H1 (cell line): ENCODE data around the gene BCL3. TPM values are rescaled to one million over a fixed set of nuclear protein-coding genes. Genes with fewer than 3 reads are reported as not detected.

ENCODE experiments used
- CTCF ChIA-PET: fragments of 300-600 bp; sonication (Branson Sonifier 250); formaldehyde crosslinking; loops from one replicate; lab custom pipeline; 2021; ENCODE audit not compliant: partially characterized antibody; lab: Charles Lee
- POLR2A ChIA-PET: fragments of 300-600 bp; sonication (Branson Sonifier 250); formaldehyde crosslinking; loops from one replicate; lab custom pipeline; 2021; ENCODE audit warnings: inconsistent platforms; ENCODE audit not compliant: partially characterized antibody; lab: Charles Lee
- DNase-seq, 2 experiments: peaks; one replicate each; pipeline versions ENCODE4 v3.0.0 to v3.0.0-alpha.2; 2010 to 2022; ENCODE audit warnings: low spot score in 2 of 2, low read depth in 1 of 2, mixed read lengths in 1 of 2
- FAIRE-seq: peaks from 2 replicates; lab custom pipeline; 2011; peaks lifted over from hg19 to GRCh38; lab: Jason Lieb, UNC
- H2AFZ ChIP-seq: 2 replicates; pipeline ENCODE4 v1.8.1; 2012; ENCODE audit warnings: low read length, inconsistent platforms
- H2AK5ac ChIP-seq: 2 replicates; pipeline ENCODE4 v1.6.1; 2013; ENCODE audit warnings: low read depth, low read length
- H2BK120ac ChIP-seq: replicated peaks from 2 replicates; pipeline ENCODE3; 2013; ENCODE audit warnings: low read depth, low read length, inconsistent platforms
- H2BK12ac ChIP-seq: 2 replicates; pipeline ENCODE4 v1.6.1; 2013; ENCODE audit warnings: low read depth, low read length
- H2BK15ac ChIP-seq: 2 replicates; pipeline ENCODE4 v1.6.1; 2013; ENCODE audit warnings: low read length
- H2BK20ac ChIP-seq: 2 replicates; pipeline ENCODE4 v1.6.1; 2013; ENCODE audit warnings: low read length
- H2BK5ac ChIP-seq: 2 replicates; pipeline ENCODE4 v1.6.1; 2013; ENCODE audit warnings: low read depth, low read length
- H3K14ac ChIP-seq: 2 replicates; pipeline ENCODE4 v1.6.1; 2013; ENCODE audit warnings: inconsistent platforms; ENCODE audit not compliant: insufficient read length
- H3K18ac ChIP-seq: 2 replicates; pipeline ENCODE4 v1.6.1; 2013; ENCODE audit warnings: low read length; ENCODE audit errors: extremely low read depth
- H3K23ac ChIP-seq: 2 replicates; pipeline ENCODE4 v1.6.1; 2013; ENCODE audit warnings: inconsistent platforms; ENCODE audit not compliant: insufficient read length
- H3K23me2 ChIP-seq: 2 replicates; pipeline ENCODE4 v1.6.1; 2013; ENCODE audit warnings: low read depth, low read length
- H3K27ac ChIP-seq: 2 replicates; pipeline ENCODE4 v1.6.1; 2011; ENCODE audit warnings: low read depth, low read length, inconsistent platforms
- H3K27me3 ChIP-seq, 4 experiments: replicated peaks in 1 of 4; 1 replicate in 1 of 4; 2 replicates in 3 of 4; pipeline versions ENCODE4 v1.6.1 to v1.8.1; 2011 to 2013; ENCODE audit warnings: low read length in 3 of 4, mild to moderate bottlenecking in 3 of 4, inconsistent platforms in 2 of 4, mixed read lengths in 2 of 4, moderate library complexity in 1 of 4; ENCODE audit not compliant: control insufficient read depth in 3 of 4, insufficient read depth in 3 of 4; ENCODE audit errors: extremely low read depth in 1 of 4
- H3K36me3 ChIP-seq, 4 experiments: 2 replicates each; pipeline versions ENCODE4 v1.6.1 to v1.8.1; 2011 to 2013; ENCODE audit warnings: mild to moderate bottlenecking in 4 of 4, low read length in 3 of 4, moderate library complexity in 2 of 4, control low read depth in 1 of 4, inconsistent platforms in 1 of 4; ENCODE audit not compliant: insufficient read depth in 4 of 4, control insufficient read depth in 2 of 4
- H3K4ac ChIP-seq: replicated peaks from 2 replicates; pipeline ENCODE3; 2013; ENCODE audit warnings: low read length, low read depth, mixed read lengths, inconsistent platforms; ENCODE audit not compliant: insufficient read length
- H3K4me1 ChIP-seq, 4 experiments: replicated peaks in 1 of 4; 1 replicate in 1 of 4; 2 replicates in 3 of 4; pipeline versions ENCODE4 v1.6.1 to v1.8.1; 2011 to 2013; ENCODE audit warnings: low read length in 3 of 4, inconsistent platforms in 2 of 4, mixed read lengths in 1 of 4; ENCODE audit not compliant: insufficient read depth in 4 of 4, control insufficient read depth in 3 of 4
- H3K4me2 ChIP-seq, 2 experiments: 2 replicates each; pipeline versions ENCODE4 v1.6.1 to v1.8.1; 2011 to 2013; ENCODE audit warnings: low read depth in 2 of 2, low read length in 2 of 2, control low read depth in 1 of 2, inconsistent platforms in 1 of 2, mild to moderate bottlenecking in 1 of 2; ENCODE audit not compliant: insufficient read depth in 1 of 2
- H3K4me3 ChIP-seq, 4 experiments: fragments of 200-600, 300-600 bp in 1 of 4; sonication (generic), shearing (Covaris generic), sonication (Bioruptor Twin) in 1 of 4; 2 replicates each; pipeline versions ENCODE4 v1.5.1 to v1.8.1; 2011 to 2016; ENCODE audit warnings: low read length in 4 of 4, low read depth in 3 of 4, control low read depth in 2 of 4, inconsistent platforms in 2 of 4, mild to moderate bottlenecking in 2 of 4, mixed read lengths in 1 of 4, moderate library complexity in 1 of 4; ENCODE audit not compliant: insufficient read depth in 2 of 4; ENCODE audit errors: extremely low read depth in 1 of 4
- H3K56ac ChIP-seq: replicated peaks from 2 replicates; pipeline ENCODE3; 2013; ENCODE audit warnings: low read depth, mild to moderate bottlenecking, mixed read lengths, low read length, inconsistent platforms; ENCODE audit not compliant: insufficient read length
- H3K79me1 ChIP-seq: 2 replicates; pipeline ENCODE4 v1.6.1; 2013; ENCODE audit warnings: low read depth, low read length, control low read depth
- H3K79me2 ChIP-seq, 2 experiments: 2 replicates each; pipeline versions ENCODE4 v1.6.1 to v1.8.1; 2012 to 2013; ENCODE audit warnings: low read length in 2 of 2, mild to moderate bottlenecking in 2 of 2, inconsistent platforms in 1 of 2; ENCODE audit not compliant: insufficient read depth in 2 of 2, control insufficient read depth in 1 of 2
- H3K9ac ChIP-seq, 4 experiments: replicated peaks in 1 of 4; 1 replicate in 1 of 4; 2 replicates in 3 of 4; pipeline versions ENCODE4 v1.6.1 to v1.8.1; 2011 to 2013; ENCODE audit warnings: low read depth in 3 of 4, low read length in 3 of 4, control low read depth in 2 of 4, mild to moderate bottlenecking in 2 of 4, moderate library complexity in 2 of 4, inconsistent platforms in 1 of 4; ENCODE audit errors: extremely low read depth in 1 of 4
- H3K9me3 ChIP-seq, 2 experiments: 2 replicates each; pipeline versions ENCODE4 v1.6.1 to v1.8.1; 2012 to 2013; ENCODE audit warnings: mild to moderate bottlenecking in 2 of 2, moderate library complexity in 2 of 2, control low read depth in 1 of 2, inconsistent platforms in 1 of 2, low read depth in 1 of 2, low read length in 1 of 2, mixed read lengths in 1 of 2; ENCODE audit not compliant: insufficient read depth in 2 of 2
- H4K20me1 ChIP-seq, 2 experiments: replicated peaks in 1 of 2; 2 replicates each; pipeline versions ENCODE3 to v1.8.1; 2011 to 2013; ENCODE audit warnings: inconsistent platforms in 2 of 2, low read length in 2 of 2, mild to moderate bottlenecking in 1 of 2; ENCODE audit not compliant: insufficient read depth in 2 of 2, control insufficient read depth in 1 of 2
- H4K5ac ChIP-seq: 2 replicates; pipeline ENCODE4 v1.6.1; 2013; ENCODE audit warnings: low read length, low read depth, mixed read lengths, inconsistent platforms; ENCODE audit not compliant: insufficient read length
- H4K8ac ChIP-seq: 2 replicates; pipeline ENCODE4 v1.8.0; 2013; ENCODE audit warnings: mild to moderate bottlenecking, moderate library complexity, low read length, inconsistent platforms; ENCODE audit not compliant: insufficient read depth; ENCODE audit errors: extremely low read depth
- H4K91ac ChIP-seq: replicated peaks from 2 replicates; pipeline ENCODE3; 2013; ENCODE audit warnings: low read length, mixed read lengths, inconsistent platforms; ENCODE audit not compliant: insufficient read length
- CBX5 ChIP-seq: fragments of 300-800, 300-1000 bp; sonication (generic); IDR thresholded peaks from 2 replicates; pipeline ENCODE4 v1.7.1; 2016; ENCODE audit warnings: antibody characterized with exemption, low read length, low read depth
- HDAC2 ChIP-seq, 2 experiments: fragments of 300-600 bp in 1 of 2; sonication (generic) in 1 of 2; IDR thresholded peaks; 2 replicates each; pipeline ENCODE4 v1.6.1; 2011 to 2012; ENCODE audit warnings: low read depth in 2 of 2, low read length in 2 of 2, mild to moderate bottlenecking in 2 of 2, moderate library complexity in 2 of 2, borderline replicate concordance in 1 of 2, inconsistent platforms in 1 of 2
- KDM1A ChIP-seq: fragments of 200-600, 300-600 bp; sonication (generic); IDR thresholded peaks from 2 replicates; pipeline ENCODE4 v1.7.1; 2016; ENCODE audit warnings: mild to moderate bottlenecking, low read length, borderline replicate concordance
- WGBS, 2 experiments: shearing (Covaris generic) in 1 of 2; methylation state at CpG; one replicate each; pipeline versions ENCODE4 v1.1.6 to v1.1.7; 2013 to 2015; ENCODE audit warnings: low lambda C conversion rate in 2 of 2, mixed read lengths in 2 of 2, inconsistent platforms in 1 of 2, low coverage in 1 of 2, missing lambda C conversion rate in 1 of 2; ENCODE audit not compliant: insufficient replicate concordance in 2 of 2, insufficient coverage in 1 of 2, insufficient read length in 1 of 2; ENCODE audit errors: extremely low coverage in 1 of 2, missing lambda C conversion rate in 1 of 2; 5-methylcytosine and 5-hydroxymethylcytosine counted together
- polyA plus RNA-seq, 7 experiments: library from polyadenylated mRNA; depleted of rRNA in 3 of 7; stranded (reverse) in 5 of 7; unstranded in 2 of 7; fragments of >200 nt in 5 of 7; fragments of 200-250 nt in 2 of 7; gene quantifications; 1 replicate in 5 of 7; 2 replicates in 1 of 7; 4 replicates in 1 of 7; pipeline versions ENCODE4 v1.2.1 to v1.2.3, GENCODE V29; 2011 to 2013; ENCODE audit warnings: missing spikeins in 2 of 7, mixed read lengths in 2 of 7
- total RNA-seq: library from RNA; stranded (reverse); fragmentation: NEBNext Ultra II Directional; extraction: Animal tissue kit (Norgen Biotek cat#: 25700); gene quantifications from 2 replicates; pipeline ENCODE4 v1.2.1, GENCODE V29; 2021

Gene BCL3
- total and polyA plus RNA-seq, 2 of the 8 experiments (the other 6 are each of a cell fraction or from before 2014, with no cell fraction given), result 0.88 to 2.4 TPM

GRCh38 chr19:44767295-44768180 is 19.0 kb downstream of the BCL3 start:
- H4K20me1 ChIP-seq, result no peaks in the 10 kb centered on the region
- no peak overlapping the region for H3K18ac ChIP-seq
- FAIRE-seq, result no peak
- H2BK15ac ChIP-seq, result no peak overlapping the region
- TF ChIP-seq KDM1A (peak; percentile 85; the same call in 1 of the 2 replicates), HDAC2 (IDR thresholded peaks at IDR 0.05; ENCODE audit: borderline replicate concordance in 1 of 2, low read depth in 2 of 2, low read length in 2 of 2) (peak in 1 of 2 experiments; percentile 53; a peak in 1 of 4 replicates), CBX5 (no peak)
- TF ChIP-seq, all 59 proteins: peak for 2
- Histone ChIP-seq H3K36me3 (no peaks in the 10 kb centered on the region), H2BK20ac (no peak overlapping the region), H3K27ac (no peak overlapping the region), H3K79me2 (no peaks in the 10 kb centered on the region), H2BK12ac (no peak overlapping the region), H3K23ac (no peak overlapping the region), H3K9ac (no peak overlapping the region), H3K4me1 (peaks cover 0 to 2% (median under 1%) of the 10 kb centered on the region in 4 experiments; a peak in 2 of 7 replicates), H2AFZ (no peak overlapping the region), H3K56ac (no peak overlapping the region), H3K4me2 (no peak overlapping the region), H3K14ac (no peak overlapping the region), H3K79me1 (no peaks in the 10 kb centered on the region), H4K5ac (no peak overlapping the region), H3K27me3 (peaks cover 0 to 2% (median 0%) of the 10 kb centered on the region in 4 experiments; a peak in 2 of 7 replicates), H2BK5ac (no peak overlapping the region), H3K4ac (no peak overlapping the region), H3K23me2 (no peaks in the 10 kb centered on the region), H4K8ac (no peak overlapping the region; the same call in 1 of the 2 replicates), H4K91ac (no peak overlapping the region), H3K9me3 (peaks cover 0 to 6% of the 10 kb centered on the region in 2 experiments; a peak in 2 of 4 replicates), H2BK120ac (no peak overlapping the region), H3K4me3 (no peak overlapping the region), H2AK5ac (no peak overlapping the region)
- 86% methylated on average over 11 of the region's 11 CpGs; no CpG with 5 or more reads in 1 of the 2 experiments for WGBS, 2 experiments
- no peak for DNase-seq
- ChIA-PET POLR2A (interaction anchor here (0.6 to 2.0 kb wide), 2 partner anchors 42 to 81 kb away, joined by 3 to 5 read pairs; no protein-coding TSS in a partner anchor), CTCF (interaction anchor here (0.7 to 16.4 kb wide), 6 partner anchors 7 to 78 kb away, joined by 3 to 468 read pairs (median 4); no protein-coding TSS in a partner anchor)
